Stimulated activated CD8-positive, alpha-beta memory T cell treated with anti-CD3 and anti-CD28 coated beads, Interleukin-4, amount 100 ng/mL, for 24 hours (primary cell): ENCODE data around the gene CD109.
"Not testable (repeated sequence)": the region's sequence is repeated elsewhere in the genome, so short reads cannot be mapped to it uniquely, and the experiment has no call there.

ENCODE experiments used
- DNase-seq: peaks from one replicate; pipeline ENCODE4 v3.0.0-alpha.2; 2020; ENCODE audit warnings: low read depth

CD109 gene

DNA sequence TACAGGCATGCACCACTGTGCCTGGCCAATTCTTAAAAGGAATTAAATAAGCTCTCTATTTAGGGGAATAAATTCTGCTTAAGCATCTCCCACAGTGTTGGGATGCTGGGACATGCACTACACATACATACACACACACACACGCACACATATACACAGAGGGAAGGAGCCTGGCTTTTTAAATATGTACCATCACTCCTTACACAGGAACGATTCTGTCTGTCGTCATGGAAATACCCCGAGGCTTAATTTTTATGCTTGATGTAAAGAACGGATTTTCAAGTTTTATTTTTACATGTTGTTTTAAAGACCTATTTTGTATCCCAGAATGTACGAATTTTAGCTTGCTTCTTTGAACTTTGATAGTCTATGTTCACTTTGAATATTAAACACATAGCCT lies 95.3 kb downstream of the CD109 start:
- no peak for DNase-seq

DNA sequence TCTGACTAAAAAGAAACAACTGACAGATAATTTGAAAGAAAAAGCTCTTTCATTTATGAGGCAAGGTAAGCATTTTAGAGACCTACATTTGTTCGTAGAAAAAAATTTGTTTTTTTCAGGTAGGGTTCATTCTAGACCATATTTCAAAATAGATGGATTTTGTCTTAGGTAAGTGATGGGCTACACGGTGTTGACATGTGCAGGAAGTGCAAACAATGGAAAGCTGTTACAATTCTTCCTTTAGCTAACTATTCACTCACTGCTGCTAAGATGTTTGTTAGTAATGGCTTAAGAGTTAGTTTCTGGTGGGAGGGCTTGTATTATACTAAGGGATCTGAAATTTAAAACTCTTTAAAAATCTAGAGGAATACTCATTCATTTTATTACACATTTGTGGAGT lies 96.7 kb downstream of the CD109 start:
- no peak for DNase-seq

DNA sequence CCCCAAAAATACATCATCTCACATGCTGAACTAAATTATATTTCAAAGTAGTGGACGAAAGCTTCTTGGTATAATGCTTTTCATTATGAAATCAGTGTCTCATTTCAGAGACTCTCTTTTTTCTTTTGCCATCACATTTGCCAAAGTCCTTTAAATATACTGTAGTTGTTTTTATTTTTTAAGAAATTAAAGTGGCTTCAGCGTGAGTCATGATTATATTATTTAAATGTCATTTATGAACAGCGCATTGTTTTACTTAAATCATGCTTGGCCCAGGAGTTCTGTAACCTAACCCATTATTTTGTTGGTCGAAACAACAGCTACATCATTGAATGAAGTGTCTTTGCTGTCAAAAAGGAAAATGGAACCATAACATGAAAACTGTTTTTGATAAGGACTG lies 100.9 kb downstream of the CD109 start:
- no peak for DNase-seq

DNA sequence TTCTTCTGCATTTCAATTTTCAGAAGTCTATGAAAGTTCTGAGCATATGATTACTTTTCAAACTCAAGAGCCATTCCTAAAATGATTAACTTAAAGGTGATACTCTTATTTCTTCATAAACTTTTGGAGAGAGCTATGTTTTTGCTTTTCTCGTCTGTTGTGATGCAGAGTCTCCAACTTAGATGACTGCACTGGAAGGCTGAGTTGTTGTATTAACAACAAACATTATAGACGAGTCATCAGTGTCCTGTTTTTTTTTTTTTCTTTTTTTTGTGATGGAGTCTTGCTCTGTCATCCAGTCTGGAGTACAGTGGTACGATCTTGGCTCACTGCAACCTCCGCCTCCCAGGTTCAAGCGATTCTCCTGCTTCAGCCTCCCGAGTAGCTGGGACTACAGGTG lies 101.9 kb downstream of the CD109 start:
- no peak for DNase-seq

DNA sequence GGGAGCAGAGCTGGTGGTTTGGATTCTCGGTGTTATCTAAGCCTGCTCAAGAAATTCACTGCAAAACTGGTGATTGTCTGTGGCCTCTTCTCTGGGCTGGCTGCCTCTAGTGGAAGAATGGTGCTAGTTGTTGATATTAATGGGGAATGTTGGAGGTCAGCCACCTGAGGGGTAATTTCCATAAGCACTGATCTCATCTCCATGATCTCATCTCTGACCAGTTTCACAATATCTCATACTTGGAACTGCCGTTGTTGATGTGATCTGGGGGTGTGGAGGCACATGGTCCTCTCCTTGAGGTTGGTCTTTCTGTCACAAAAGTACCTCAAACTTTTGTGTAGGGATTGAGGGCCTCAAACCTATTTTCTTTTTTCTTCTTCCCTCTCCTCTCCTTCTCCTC lies 102.6 kb downstream of the CD109 start:
- no peak for DNase-seq

DNA sequence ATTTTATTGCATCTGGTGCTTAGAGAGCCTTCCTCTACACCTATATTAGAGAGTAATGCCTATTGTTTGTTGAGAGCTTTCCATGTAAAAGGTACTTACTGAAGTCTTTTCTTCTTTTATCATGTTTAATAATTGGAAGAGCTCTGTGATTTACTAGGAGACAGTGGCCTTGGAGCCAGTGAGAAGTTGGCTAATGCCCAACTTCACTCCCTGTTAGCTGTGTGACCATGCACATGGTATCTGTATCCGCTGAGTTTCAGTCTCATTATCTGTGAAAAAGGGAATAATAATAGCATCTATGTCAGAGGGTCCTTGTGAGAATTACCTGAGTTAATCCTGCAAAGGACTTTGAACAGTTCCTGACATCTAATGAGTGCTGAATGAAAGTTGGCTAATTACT lies 105.0 kb downstream of the CD109 start:
- DNase-seq: no peak

DNA sequence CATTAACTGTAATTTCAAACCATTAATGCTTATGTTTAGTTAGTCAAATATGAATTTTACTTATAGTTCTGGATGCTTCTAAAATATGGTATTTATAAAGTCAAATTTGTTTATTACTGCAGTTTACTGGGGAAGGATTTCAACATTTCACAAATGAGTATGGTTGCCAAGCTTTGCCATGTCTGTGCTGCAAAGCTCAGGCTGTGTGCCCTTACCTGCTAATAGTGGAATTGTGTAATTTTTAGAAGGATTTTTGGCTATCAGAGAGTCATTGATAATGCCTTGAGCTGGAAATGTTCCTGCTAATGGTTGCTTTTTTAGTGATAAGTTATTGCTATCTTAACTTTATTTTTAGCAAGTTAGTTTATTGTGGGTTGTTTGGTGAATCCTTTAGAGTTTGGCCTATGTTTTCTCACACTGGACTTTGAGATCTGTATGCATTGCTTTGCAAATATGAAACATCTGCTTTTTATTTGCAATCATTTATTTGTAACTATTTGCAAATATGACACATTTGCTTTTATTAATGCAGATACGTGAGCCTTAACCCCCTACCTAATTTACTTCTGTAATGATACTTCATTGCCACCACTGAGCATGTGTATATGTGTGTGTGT lies 105.8 kb downstream of the CD109 start:
- no peak for DNase-seq

DNA sequence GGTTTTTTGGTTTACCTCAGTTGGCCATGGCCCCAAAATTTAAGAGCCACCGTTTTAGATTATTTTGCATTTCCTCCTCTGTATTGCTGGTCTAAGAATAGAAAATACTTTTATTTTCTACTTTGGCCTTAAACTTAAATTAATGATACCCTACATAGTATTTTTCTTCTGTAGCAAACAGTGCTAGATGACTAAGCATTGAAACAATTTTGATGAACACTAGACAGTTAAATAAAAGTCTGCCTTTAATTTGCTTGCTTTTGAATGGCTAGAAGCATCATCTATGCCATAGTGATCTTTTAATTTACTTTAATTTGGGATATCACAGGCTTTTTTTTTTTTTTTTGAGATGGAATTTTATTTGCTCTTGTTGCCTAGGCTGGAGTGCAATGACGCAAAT lies 106.4 kb downstream of the CD109 start:
- no peak for DNase-seq

DNA sequence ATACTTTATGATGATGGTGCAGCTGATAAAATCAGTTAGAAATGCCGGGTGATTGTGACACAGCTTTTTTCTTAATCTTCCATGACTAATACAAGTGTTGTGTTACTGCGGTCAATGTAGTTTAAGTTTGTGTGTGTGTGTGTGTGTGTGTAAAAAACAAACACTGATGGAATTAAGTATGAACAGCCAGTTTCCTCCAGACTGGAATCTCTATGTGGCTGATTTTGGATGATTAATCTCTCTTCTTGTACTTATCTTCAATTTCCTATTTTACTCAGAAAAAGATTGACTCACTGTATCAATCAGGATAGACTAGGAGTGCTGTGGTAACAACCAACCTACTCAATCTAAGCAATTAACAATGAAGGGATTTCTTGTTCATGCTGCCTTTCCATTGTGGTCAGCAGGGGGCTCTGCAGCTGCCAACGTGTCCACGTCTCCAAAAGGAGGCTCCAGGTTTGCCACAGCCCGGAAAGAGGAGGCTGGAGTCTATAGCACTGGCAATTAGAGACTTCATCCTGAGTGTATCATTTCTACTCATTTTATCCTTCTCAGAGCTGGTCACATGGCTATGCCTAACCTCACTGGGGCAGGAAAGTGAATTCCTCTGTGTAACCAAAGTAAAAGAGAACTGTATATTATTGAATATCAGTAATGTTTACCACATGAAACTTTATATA lies 107.7 kb downstream of the CD109 start:
- no peak for DNase-seq

DNA sequence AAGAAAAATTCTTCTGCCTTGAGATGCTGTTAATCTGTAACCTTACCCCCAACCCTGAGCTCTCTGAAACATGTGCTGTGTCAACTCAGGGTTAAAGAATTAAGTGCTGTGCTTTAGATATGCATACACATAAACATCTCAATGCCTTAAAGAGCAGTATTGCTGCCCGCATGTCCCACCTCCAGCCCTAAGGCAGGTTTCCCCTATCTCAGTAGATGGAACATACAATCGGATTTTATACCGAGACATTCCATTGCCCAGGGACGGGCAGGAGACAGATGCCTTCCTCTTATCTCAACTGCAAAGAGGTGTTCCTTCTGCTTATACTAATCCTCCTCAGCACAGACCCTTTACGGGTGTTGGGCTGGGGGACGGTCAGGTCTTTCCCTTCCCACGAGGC lies 109.2 kb downstream of the CD109 start:
- not testable (repeated sequence) for DNase-seq

DNA sequence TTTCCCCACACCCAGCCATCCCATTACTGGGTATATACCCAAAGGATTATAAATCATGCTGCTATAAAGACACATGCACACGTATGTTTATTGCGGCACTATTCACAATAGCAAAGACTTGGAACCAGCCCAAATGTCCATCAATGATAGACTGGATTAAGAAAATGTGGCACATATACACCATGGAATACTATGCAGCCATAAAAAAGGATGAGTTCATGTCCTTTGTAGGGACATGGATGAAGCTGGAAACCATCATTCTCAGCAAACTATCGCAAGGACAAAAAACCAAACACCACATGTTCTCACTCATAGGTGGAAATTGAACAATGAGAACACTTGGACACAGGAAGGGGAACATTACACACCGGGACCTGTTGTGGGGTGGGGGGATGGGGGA lies 110.0 kb downstream of the CD109 start:
- DNase-seq: not testable (repeated sequence)

DNA sequence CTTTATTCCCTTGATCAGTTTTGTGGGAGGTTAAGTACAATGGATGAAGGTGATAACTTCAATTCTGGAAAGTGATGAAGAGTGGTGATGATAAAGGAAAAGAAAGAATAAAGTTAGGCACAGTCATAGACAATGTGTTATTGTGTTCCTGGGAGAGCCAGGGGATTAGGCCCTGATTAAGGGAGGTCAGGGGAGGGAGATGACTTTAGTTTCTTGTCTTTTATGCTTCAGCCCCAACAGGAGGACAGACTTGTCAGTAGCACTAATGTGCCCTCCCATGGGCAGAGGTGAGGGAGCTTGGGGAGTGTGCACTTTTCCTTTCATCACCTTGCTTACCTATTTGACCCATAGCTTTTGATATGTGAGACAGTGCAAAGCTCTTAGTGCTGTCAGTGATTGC lies 115.7 kb downstream of the CD109 start:
- DNase-seq: no peak

DNA sequence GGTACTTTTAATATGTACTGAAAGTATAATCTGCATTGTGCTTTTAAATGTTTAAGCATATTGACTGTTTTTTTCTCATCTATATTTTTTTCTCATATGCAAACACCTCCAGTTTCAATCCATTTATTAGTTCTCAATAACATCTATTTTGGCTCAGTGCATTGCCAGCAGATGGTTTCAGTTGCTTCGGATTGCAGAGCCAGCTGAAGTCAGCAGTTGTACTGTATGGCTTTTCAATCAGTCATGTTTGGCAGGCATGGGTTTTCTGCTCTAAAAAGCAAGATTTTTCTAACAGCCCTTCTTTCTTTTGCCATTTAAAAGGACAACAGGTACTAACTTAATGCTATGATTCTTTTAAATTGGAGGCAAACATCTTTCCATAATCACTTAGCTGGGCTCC lies 121.2 kb downstream of the CD109 start:
- no peak for DNase-seq

DNA sequence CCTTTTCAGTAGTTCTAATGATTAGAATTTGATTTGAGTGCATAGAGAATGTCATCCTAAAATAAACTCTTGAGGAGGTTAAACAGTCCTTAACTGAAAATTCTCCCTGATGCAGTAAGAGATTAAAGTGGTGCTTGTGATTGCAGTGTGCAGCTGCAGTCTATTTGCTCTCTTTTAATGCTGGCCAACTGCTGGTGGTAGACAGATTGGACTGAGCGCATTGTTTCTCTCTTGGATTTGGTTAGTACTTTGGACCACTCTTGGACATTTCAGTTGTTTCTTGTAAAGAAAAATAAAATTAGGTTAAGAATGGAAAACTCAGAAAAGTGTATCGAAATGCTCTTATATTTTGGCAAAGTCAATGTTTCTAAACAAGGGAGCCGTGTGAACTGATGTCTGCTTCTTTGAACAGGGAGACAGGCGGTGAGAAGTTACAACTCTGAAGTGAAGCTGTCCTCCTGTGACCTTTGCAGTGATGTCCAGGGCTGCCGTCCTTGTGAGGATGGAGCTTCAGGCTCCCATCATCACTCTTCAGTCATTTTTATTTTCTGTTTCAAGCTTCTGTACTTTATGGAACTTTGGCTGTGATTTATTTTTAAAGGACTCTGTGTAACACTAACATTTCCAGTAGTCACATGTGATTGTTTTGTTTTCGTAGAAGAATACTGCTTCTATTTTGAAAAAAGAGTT lies 127.2 kb downstream of the CD109 start:
- DNase-seq: no peak

DNA sequence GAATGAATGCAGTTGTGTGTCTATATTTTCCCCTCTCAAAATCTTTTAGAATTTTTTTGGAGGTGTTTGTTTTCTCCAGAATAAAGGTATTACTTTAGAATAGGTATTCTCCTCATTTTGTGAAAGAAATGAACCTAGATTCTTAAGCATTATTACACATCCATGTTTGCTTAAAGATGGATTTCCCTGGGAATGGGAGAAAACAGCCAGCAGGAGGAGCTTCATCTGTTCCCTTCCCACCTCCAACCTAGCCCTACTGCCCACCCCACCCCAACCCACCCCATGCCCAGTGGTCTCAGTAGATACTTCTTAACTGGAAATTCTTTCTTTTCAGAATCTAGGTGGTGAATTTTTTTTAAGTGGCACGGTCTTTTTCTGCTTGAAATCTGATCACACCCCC lies 127.8 kb downstream of the CD109 start:
- no peak for DNase-seq

DNA sequence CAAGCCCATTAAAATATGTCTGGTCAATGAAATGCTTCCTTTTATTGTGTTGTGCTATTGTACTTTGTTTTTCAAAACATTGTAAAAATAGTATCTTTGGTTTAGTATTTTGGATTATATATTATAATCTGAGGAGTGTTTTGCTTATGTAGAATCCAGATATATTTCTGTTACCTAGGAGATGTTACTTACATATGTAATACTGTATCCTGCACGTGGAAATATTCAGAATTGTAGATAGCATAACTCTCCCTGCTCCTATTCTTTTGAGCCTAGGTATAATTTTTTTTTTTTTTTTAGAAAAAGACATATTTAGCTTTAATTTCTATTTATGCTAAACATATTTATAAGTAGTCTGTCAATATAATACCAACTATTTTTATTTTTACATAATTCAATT lies 130.6 kb downstream of the CD109 start:
- no peak for DNase-seq

DNA sequence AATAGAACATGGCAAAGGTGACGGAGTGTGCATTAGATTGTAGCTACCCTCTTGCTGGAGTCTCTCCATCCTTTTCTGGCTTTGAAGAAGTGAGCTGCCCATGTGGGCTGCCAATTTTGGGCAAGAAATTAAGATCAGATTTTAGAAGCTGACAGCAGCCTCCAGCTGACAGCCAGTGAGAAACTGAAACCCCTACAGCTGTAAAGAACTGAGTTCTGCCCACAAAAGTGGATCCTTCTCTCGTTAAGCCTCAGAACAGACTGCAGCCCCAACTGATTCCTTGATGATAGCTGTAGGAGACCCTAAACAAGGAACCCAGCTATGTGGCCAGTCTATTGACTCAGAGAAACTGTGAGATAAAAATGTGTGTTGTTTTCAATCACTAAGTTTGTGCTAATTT lies 134.1 kb downstream of the CD109 start:
- no peak for DNase-seq

DNA sequence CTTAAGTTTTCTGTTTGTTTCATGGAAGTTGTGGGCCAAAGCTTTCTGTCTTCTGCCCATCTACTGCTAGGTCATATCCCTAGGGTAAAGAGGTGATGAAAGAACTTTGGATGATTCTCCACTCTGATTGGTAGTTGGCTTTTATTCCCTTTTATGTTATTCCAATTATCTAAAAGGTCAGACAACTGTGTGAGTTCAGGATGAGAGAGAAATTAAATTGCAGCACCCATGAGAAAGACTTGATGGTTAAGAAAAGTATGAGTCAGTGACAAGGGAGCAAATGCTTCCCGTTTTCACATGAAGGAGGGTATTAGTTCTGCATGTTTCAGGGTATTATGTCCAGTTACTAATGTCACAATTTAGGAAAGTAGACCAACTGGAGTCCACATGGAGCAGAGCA lies 136.3 kb downstream of the CD109 start:
- DNase-seq: no peak

DNA sequence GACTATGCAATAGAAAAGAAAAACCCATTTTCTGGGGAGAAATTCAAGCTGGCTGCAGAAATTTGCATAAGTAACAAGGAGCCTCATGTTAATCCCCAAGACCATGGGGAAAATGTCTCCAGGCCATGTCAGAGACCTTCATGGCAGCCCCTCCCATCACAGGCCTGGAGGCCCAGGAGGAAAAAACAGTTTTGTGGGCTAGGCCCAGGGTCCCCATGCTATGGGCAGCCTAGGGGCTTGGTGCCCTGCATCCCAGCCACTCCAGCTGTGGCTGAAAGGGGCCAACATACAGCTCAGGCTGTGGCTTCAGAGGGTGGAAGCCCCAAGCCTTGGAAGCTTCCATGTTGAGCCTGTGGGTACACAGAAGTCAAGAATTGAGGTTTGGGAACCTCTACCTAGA lies 148.7 kb downstream of the CD109 start:
- not testable (repeated sequence) for DNase-seq

DNA sequence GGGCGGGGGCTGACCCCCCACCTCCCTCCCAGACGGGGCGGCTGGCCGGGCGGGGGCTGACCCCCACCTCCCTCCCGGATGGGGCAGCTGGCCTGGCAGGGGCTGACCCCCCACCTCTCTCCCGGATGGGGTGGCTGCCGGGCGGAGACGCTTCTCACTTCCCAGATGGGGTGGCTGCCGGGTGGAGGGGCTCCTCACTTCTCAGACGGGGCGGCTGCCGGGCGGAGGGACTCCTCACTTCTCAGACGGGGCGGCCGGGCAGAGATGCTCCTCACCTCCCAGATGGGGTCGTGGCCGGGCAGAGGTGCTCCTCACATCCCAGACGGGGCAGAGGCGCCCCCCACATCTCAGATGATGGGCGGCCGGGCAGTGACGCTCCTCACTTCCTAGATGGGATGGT lies 155.0 kb downstream of the CD109 start:
- DNase-seq: not testable (repeated sequence)

DNA sequence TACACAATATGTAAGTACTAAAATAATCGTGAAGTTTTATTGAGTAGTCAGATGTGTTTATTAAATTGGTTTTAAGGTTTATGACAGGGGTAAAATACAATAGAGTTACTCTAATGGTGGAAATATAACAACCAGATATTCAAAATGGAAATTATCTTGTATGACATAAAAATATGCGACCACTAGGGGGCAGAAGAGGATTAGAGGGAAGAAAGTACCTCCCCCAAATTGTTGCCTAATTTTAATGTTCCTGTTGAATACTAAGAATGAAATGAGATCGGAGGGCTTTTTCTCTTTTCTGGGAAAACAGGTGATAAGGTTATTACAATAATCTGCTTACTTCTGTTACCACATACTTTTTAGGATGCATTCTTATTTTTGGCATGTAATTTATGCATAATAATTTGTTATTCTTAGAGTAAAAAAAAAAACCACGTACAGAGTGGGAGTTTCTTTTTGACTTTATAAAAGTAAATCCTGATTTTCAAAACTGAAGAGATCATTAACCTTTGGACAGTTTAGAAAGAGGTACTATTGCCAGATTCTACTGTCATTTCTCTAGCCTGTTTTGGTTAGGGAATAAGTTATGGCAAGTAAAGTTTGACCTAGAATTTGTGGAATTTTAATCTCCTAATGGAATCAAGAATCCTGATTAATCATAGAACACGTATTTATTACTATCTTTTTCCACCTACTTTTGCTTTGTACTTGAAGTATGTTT lies 159.2 kb downstream of the CD109 start:
- DNase-seq: no peak

DNA sequence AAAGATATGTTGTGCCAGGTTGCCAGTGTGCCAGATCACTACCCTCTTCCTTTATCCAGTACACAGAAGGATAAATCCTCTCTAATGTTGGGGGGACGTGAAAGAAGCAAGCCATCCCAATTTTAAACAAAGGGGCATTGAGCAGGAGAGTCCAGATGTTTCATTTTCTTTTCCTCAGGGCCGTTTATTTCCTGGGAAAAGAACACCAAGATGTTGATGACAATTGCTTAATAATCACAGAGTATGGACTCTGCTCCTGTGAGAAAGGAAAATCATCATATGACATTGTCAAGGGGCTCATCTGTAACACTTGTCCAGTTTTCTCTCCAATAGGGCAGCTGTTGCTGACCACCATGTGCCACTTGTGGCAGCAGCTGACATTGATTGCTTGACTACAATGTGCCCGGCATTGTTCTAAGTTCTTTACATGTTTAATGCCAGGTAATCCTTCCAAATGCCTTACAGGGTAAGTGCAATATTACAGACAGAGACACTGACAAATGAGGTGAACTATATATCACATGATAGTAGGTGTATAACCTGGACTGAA lies 161.4 kb downstream of the CD109 start:
- no peak for DNase-seq

DNA sequence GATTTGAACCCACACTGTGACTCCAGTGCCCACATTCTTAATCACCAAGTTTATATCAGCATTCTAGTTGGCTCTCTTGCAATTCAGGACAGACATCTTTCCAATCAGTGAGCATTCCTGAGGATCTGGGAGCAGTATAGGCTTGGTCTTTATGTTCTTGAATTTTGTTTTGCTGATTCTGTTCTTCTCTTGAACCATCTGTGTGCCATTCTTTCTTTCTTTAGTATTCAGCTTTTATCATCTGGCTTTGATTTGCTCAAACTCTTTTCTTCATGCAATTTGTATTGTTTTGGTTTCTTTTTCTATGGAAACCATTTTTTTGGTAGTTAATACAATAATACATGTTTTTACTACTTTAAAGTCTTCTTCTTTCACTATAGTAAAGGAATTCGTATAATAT lies 162.4 kb downstream of the CD109 start:
- DNase-seq: no peak
